ENCODE measurements around the gene CDH18.

The CDH18 gene

GRCh38 chr5:19795218-19795617 lies 192.8 kb downstream of the CDH18 start:
- TF ChIP-seq SIN3A (IDR thresholded peaks at IDR 0.05; ENCODE audit: borderline replicate concordance, insufficient read depth, low read length) (no peak), POLR2AphosphoS5 (IDR thresholded peaks at IDR 0.05; ENCODE audit: low read depth, low read length) (no peak), TAF1 (IDR thresholded peaks at IDR 0.05; ENCODE audit: borderline replicate concordance, insufficient read depth, low read length) (no peak)

DNA sequence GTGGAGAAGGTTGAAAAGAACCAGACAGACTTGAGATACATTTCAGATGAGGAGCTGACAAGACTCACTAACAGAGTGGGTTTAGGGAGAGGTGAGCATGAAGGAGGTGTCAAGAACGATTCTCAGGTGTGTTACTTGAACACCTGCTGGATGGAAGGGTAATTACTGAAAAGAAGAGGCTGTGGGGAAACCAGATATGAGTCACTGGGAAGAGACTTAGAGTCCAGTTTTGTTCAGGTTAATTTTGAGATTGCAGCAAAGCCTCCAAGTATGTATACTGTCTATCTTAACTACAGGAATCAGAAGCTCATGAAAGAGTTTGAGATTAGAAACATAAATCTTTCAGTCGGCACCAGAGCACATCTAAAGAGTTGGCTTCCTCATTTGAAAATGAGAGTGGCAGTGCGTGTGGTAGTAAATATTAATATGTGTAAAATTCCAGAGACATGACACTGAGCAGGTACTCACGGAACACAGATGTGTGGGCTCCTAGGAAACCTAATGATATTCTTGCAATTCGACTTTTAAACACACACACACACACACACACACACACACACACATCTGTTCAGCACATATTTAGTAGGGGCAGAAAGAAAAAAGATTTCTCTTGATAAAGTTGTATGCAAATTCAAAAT lies 197.1 kb downstream of the CDH18 start:
- no peak for TF ChIP-seq POLR2AphosphoS5 (IDR thresholded peaks at IDR 0.05; ENCODE audit: low read depth, low read length)
- no peak for TF ChIP-seq REST (IDR thresholded peaks at IDR 0.05; ENCODE audit: insufficient read depth in 1 of 2, low read depth in 2 of 2, low read length in 2 of 2)
- TF ChIP-seq FOXP2 (optimal IDR thresholded peaks at IDR 0.05; ENCODE audit: borderline replicate concordance, extremely low read depth, extremely low read length, insufficient read depth) = no peak
- TF ChIP-seq SIN3A (IDR thresholded peaks at IDR 0.05; ENCODE audit: borderline replicate concordance, insufficient read depth, low read length) = no peak
- TF ChIP-seq TAF1 (IDR thresholded peaks at IDR 0.05; ENCODE audit: borderline replicate concordance, insufficient read depth, low read length) = no peak

DNA sequence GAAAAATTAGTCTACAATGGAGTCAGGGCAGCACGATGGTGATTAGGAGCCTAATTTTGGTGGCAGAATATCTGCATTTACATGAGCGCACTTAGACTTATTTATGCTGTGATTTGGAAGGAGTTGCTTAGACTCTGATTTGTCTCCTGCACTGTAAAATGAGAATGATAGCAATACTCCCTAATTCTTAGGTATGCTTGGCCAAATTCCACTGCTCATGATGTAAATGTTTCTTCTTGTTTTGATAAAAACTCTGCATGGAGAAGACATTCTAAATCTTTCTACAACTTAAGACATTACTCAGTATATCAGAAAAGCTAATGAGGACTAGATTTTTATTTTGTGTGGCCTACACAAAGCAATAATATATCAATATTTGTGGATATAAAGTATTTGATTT lies 205.4 kb downstream of the CDH18 start:
- TF ChIP-seq SIN3A (IDR thresholded peaks at IDR 0.05; ENCODE audit: borderline replicate concordance, insufficient read depth, low read length) (no peak), POLR2AphosphoS5 (IDR thresholded peaks at IDR 0.05; ENCODE audit: low read depth, low read length) (no peak), REST (IDR thresholded peaks at IDR 0.05; ENCODE audit: insufficient read depth in 1 of 2, low read depth in 2 of 2, low read length in 2 of 2) (no peak), FOXP2 (optimal IDR thresholded peaks at IDR 0.05; ENCODE audit: borderline replicate concordance, extremely low read depth, extremely low read length, insufficient read depth) (no peak), TAF1 (IDR thresholded peaks at IDR 0.05; ENCODE audit: borderline replicate concordance, insufficient read depth, low read length) (no peak)

GRCh38 chr5:19777363-19777762 lies 210.6 kb downstream of the CDH18 start:
- TF ChIP-seq REST (IDR thresholded peaks at IDR 0.05; ENCODE audit: insufficient read depth in 1 of 2, low read depth in 2 of 2, low read length in 2 of 2) = no peak
- no peak for TF ChIP-seq SIN3A (IDR thresholded peaks at IDR 0.05; ENCODE audit: borderline replicate concordance, insufficient read depth, low read length)
- no peak for TF ChIP-seq TAF1 (IDR thresholded peaks at IDR 0.05; ENCODE audit: borderline replicate concordance, insufficient read depth, low read length)
- no peak for TF ChIP-seq FOXP2 (optimal IDR thresholded peaks at IDR 0.05; ENCODE audit: borderline replicate concordance, extremely low read depth, extremely low read length, insufficient read depth)
- TF ChIP-seq POLR2AphosphoS5 (IDR thresholded peaks at IDR 0.05; ENCODE audit: low read depth, low read length) = no peak

DNA sequence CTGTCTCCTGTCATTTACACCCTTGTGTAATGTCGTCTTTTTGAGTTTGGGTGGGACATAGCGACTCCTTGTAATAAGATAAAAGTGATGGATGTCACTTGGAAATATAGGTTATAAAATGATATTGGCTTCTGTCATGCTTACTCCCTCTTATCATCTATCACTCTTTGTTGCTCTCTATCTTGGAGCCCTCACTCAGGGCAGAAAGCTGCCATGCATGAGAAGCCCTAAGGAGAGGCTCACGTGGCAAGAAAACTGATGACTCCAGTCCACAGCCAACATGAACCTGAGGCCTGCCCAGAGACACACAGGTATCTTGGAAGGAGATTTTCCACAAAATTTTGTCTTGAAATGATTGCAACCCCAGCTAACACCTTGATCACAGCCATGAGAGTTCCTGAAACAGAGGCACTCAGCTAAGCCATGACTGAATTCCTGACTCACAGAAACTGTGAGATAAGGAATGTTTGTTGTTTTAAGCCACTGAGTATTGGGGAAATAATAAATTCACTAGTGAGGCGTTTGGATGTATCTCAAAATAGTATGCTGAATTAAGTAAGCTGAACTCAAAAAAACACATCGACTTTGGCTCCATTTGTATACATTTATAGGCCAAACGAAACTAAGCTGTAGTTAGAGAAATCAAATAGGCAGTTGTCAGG lies 216.7 kb downstream of the CDH18 start:
- TF ChIP-seq SIN3A (IDR thresholded peaks at IDR 0.05; ENCODE audit: borderline replicate concordance, insufficient read depth, low read length) (no peak), TAF1 (IDR thresholded peaks at IDR 0.05; ENCODE audit: borderline replicate concordance, insufficient read depth, low read length) (no peak), REST (IDR thresholded peaks at IDR 0.05; ENCODE audit: insufficient read depth in 1 of 2, low read depth in 2 of 2, low read length in 2 of 2) (no peak), FOXP2 (optimal IDR thresholded peaks at IDR 0.05; ENCODE audit: borderline replicate concordance, extremely low read depth, extremely low read length, insufficient read depth) (no peak), POLR2AphosphoS5 (IDR thresholded peaks at IDR 0.05; ENCODE audit: low read depth, low read length) (no peak)
